Fibroblast of lung (primary cell): Measurements from ENCODE around the gene APOBEC3B.

ENCODE experiments used
- EZH2 ChIP-seq: IDR thresholded peaks from 2 replicates; pipeline ENCODE4 v1.5.1; 2012; ENCODE audit warnings: low read length, control low read depth, mild to moderate bottlenecking; ENCODE audit errors: missing control alignments
- TF ChIP-seq, protein P1 (sequence below), 2 donors: IDR thresholded peaks in 1 of 2; conservative IDR thresholded peaks in 1 of 2; 1 replicate in 1 of 2; 2 replicates in 1 of 2; pipeline ENCODE4 v1.5.1; 2011 to 2012; ENCODE audit warnings: low read length in 2 of 2, control low read depth in 1 of 2, inconsistent platforms in 1 of 2, low read depth in 1 of 2, mild to moderate bottlenecking in 1 of 2

GRCh38 chr22:38936562-38936961 is 45.6 kb upstream of the APOBEC3B start:
- TF ChIP-seq, protein P1, sequence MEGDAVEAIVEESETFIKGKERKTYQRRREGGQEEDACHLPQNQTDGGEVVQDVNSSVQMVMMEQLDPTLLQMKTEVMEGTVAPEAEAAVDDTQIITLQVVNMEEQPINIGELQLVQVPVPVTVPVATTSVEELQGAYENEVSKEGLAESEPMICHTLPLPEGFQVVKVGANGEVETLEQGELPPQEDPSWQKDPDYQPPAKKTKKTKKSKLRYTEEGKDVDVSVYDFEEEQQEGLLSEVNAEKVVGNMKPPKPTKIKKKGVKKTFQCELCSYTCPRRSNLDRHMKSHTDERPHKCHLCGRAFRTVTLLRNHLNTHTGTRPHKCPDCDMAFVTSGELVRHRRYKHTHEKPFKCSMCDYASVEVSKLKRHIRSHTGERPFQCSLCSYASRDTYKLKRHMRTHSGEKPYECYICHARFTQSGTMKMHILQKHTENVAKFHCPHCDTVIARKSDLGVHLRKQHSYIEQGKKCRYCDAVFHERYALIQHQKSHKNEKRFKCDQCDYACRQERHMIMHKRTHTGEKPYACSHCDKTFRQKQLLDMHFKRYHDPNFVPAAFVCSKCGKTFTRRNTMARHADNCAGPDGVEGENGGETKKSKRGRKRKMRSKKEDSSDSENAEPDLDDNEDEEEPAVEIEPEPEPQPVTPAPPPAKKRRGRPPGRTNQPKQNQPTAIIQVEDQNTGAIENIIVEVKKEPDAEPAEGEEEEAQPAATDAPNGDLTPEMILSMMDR (conservative IDR thresholded peaks at IDR 0.05 in 1 of 2, IDR thresholded peaks at IDR 0.05 in 1 of 2; ENCODE audit: low read depth in 1 of 2, low read length in 2 of 2) = no peak
- no peak for TF ChIP-seq EZH2
